Subcutaneous adipose tissue (tissue), 4 donors: ENCODE measurements around the gene DBNDD1. TPM values are rescaled to one million over a fixed set of nuclear protein-coding genes. Genes with fewer than 3 reads are reported as not detected.

Source experiments
- CTCF ChIP-seq: fragments of 450-650 bp; IDR thresholded peaks from one replicate; pipeline ENCODE4 v1.5.1; 2016; ENCODE audit warnings: low read depth, mild to moderate bottlenecking, control low read depth, antibody characterized with exemption, moderate library complexity
- total RNA-seq, 4 donors: library from RNA; depleted of rRNA; stranded (reverse); fragments of >200 nt; gene quantifications; one replicate each; pipeline ENCODE4 v1.1.0, GENCODE V29; 2016

Gene DBNDD1
- total RNA-seq, 4 donors from 2014 or later: 1.3 to 1.4 TPM; not detected in 2

DNA sequence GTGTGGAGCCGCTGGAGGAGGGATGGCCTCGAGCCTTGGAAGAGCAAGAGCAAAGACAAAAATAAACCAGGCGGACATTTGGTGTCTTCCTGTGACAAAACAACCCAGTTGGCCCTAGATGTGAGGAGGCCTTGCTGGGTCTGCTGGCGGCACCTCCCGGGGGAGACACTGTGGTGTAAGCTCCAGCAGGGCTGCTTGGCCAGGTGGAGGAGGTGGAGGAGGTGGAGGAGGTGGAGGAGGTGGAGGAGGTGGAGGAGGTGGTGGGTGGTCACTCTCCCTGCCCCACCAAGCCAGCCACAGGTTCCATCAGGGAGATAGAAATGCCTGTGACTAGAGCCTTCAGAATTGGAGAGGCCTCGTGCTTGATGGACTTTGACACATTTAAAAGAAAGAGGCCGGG is 32.1 kb downstream of the DBNDD1 start:
- no peak for TF ChIP-seq CTCF

DNA sequence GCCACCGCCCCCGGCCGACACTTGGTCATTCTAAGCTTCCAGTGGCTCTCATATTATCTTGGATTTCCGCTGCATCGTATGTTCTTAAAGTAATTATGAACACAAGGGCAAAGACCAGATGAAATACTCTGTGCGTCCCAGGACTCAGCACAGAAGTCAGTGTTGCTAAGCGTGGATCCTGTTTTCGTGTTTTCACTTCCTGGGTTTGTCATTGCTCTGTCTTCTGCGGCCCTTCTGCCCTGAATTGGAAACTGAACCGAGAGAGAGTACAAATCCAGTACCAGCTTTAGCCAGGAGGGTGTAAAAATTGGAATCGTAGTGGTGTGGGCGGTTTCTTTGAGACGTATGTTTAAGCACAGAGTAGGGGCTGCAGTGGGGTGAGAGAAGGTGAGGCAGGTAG is 32.7 kb downstream of the DBNDD1 start:
- no peak for TF ChIP-seq CTCF

DNA sequence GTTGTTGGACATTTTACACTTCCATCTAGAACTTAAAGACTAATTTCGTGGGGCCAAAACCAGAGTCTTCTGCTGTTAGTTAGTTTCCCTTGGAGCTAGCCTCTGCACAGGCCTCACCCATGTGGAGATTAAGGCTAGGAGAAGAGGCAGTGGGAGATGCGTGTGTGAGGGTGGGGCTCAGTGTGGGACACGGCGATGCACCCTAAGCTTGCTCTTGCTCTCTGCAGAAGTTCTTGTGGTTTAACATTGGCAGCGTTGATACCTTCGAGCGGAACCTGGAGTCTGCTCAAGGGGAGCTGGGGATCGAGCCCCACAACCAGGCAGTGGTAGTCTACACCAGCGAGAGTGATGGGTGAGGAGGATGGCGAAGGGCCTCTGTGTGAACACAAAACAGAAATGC is 34.0 kb downstream of the DBNDD1 start:
- TF ChIP-seq CTCF: no peak

GRCh38 chr16:89984216-89984615 is 35.0 kb downstream of the DBNDD1 start:
- no peak for TF ChIP-seq CTCF

GRCh38 chr16:89983536-89983935 is 35.7 kb downstream of the DBNDD1 start:
- no peak for TF ChIP-seq CTCF

GRCh38 chr16:89982318-89982717 is 36.9 kb downstream of the DBNDD1 start:
- no peak for TF ChIP-seq CTCF

- TF ChIP-seq CTCF: no peak
Observed at GRCh38 chr16:89981414-89981813, 37.8 kb downstream of the DBNDD1 start.
